Coronary artery (tissue), 2 donors: ENCODE results near the gene MAD1L1.

Experiments
- DNase-seq: peaks from one replicate; pipeline ENCODE4 v3.0.0-alpha.2; 2017; ENCODE audit warnings: low spot score
- H3K27ac ChIP-seq, 2 donors: fragments of 200-600 bp; sonication (generic); one replicate each; pipeline ENCODE4 v1.5.1; 2016 to 2019
- H3K4me3 ChIP-seq: fragments of 200-600 bp; sonication (generic); 2 replicates; pipeline ENCODE4 v1.5.1; 2016; ENCODE audit warnings: mild to moderate bottlenecking, moderate library complexity
- CTCF ChIP-seq: fragments of 200-600 bp; sonication (generic); IDR thresholded peaks from one replicate; pipeline ENCODE4 v1.5.1; 2019; ENCODE audit warnings: antibody characterized with exemption

MAD1L1 gene

GRCh38 chr7:1813394-1814088, 419.2 kb downstream of the MAD1L1 start:
- H3K4me3 ChIP-seq = no peak overlapping the region
- H3K27ac ChIP-seq = no peak overlapping the region
- no peak for TF ChIP-seq CTCF
- DNase-seq = no peak

GRCh38 chr7:1812509-1813393, 420.0 kb downstream of the MAD1L1 start:
- no peak overlapping the region for H3K27ac ChIP-seq
- no peak for DNase-seq
- no peak for TF ChIP-seq CTCF
- no peak overlapping the region for H3K4me3 ChIP-seq

- TF ChIP-seq CTCF = no peak
- Histone ChIP-seq H3K4me3 (no peak overlapping the region), H3K27ac (no peak overlapping the region)
- no peak for DNase-seq
These were observed 420.8 kb downstream of the MAD1L1 start for GRCh38 chr7:1811850-1812508.

GRCh38 chr7:1810961-1811849, 421.5 kb downstream of the MAD1L1 start:
- DNase-seq = no peak
- no peak for TF ChIP-seq CTCF
- Histone ChIP-seq H3K27ac (no peak overlapping the region), H3K4me3 (peak overlapping the region; percentile 2)

- DNase-seq = no peak
- no peak for TF ChIP-seq CTCF
- Histone ChIP-seq H3K4me3 (peak overlapping the region; percentile 2), H3K27ac (no peak overlapping the region)
These were observed 422.2 kb downstream of the MAD1L1 start for GRCh38 chr7:1810521-1810920.

GRCh38 chr7:1809601-1810258, 423.0 kb downstream of the MAD1L1 start:
- no peak for TF ChIP-seq CTCF
- no peak overlapping the region for H3K27ac ChIP-seq
- DNase-seq = no peak
- H3K4me3 ChIP-seq = no peak overlapping the region
